Fibroblast of the aortic adventitia (primary cell): ENCODE measurements around the gene RPL29. TPM values are rescaled to one million over a fixed set of nuclear protein-coding genes. Genes with fewer than 3 reads are reported as not detected.

ENCODE experiments used
- DNase-seq: peaks from one replicate; pipeline ENCODE4 v3.0.0-alpha.2; 2010; ENCODE audit warnings: low read depth
- H3K4me3 ChIP-seq: 2 replicates; pipeline ENCODE4 v1.5.1; 2011; ENCODE audit warnings: low read depth, mild to moderate bottlenecking, control low read depth, low read length, moderate library complexity
- total RNA-seq: library from RNA; depleted of rRNA; stranded (reverse); fragments of >200 nt; gene quantifications from 2 replicates; pipeline ENCODE4 v1.2.3, GENCODE V29; 2012; ENCODE audit warnings: low replicate concordance
- TF ChIP-seq, protein P1 (sequence below): IDR thresholded peaks from 2 replicates; pipeline ENCODE4 v1.5.1; 2011; ENCODE audit warnings: mild to moderate bottlenecking, low read length, control low read depth, inconsistent platforms; ENCODE audit not compliant: insufficient read depth

Gene RPL29
- total RNA-seq, 1 donor: 1,532 TPM

DNA sequence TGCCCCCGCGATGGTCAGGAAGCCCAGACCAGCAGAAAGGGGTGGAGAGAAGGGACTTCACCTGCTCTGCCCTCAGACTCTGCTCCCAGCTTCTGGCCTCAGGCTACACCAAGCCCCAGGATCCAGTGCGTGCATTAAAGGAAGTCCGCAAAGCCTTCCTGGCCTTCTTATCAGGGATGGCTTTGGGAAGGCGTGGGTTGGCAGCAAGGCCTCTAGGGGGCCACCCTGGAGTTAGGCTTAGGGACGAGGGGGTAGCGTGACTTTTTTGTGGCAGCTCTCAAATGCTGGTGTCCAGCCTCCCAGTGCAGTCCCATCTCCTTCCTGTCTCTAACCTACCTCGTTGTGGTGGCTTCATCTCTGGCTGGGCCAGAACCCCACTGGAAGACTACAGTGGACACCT, 18.9 kb upstream of the RPL29 start:
- DNase-seq: no peak
- H3K4me3 ChIP-seq: no peak overlapping the region
- TF ChIP-seq, protein P1, sequence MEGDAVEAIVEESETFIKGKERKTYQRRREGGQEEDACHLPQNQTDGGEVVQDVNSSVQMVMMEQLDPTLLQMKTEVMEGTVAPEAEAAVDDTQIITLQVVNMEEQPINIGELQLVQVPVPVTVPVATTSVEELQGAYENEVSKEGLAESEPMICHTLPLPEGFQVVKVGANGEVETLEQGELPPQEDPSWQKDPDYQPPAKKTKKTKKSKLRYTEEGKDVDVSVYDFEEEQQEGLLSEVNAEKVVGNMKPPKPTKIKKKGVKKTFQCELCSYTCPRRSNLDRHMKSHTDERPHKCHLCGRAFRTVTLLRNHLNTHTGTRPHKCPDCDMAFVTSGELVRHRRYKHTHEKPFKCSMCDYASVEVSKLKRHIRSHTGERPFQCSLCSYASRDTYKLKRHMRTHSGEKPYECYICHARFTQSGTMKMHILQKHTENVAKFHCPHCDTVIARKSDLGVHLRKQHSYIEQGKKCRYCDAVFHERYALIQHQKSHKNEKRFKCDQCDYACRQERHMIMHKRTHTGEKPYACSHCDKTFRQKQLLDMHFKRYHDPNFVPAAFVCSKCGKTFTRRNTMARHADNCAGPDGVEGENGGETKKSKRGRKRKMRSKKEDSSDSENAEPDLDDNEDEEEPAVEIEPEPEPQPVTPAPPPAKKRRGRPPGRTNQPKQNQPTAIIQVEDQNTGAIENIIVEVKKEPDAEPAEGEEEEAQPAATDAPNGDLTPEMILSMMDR: peak; percentile 42

DNA sequence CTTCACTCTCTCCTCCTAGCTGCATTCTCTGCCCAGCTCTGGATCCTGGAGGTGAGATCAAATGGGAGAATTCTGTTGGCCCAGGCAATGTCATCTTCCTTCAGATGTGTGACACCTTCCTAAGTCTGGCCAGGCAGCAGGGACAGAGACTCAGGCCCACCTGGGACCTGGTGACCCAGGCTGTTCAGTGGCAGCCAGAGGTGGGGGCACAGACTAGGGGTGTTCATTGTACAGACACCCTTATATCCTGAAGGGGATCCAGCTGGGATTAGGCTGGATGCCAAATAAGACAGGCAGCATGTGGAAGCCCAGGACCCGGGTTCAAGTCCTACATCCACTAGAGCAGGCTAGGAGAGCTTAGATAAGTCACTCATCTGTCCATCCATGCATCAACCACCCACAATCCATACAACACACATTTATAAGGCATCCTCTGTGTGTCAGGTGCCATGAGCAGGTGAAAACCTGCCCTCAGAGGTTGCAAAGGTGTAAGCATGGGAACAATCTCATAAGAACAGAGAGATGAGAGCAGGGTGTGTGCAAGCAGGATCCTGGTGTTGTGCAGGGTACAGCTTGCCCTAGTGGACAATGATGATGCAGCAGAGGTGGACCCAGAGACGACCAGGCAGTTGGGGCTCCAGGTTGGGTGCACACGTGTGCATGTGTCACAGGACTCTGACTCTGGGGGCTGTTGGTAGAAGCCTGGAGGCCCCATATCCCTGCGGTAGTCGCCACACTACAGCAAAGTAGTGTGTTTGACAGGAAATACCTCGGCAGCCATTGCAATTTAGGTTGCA, 18.3 kb upstream of the RPL29 start:
- DNase-seq: no peak
- H3K4me3 ChIP-seq: no peak overlapping the region
- TF ChIP-seq, protein P1: no peak

DNA sequence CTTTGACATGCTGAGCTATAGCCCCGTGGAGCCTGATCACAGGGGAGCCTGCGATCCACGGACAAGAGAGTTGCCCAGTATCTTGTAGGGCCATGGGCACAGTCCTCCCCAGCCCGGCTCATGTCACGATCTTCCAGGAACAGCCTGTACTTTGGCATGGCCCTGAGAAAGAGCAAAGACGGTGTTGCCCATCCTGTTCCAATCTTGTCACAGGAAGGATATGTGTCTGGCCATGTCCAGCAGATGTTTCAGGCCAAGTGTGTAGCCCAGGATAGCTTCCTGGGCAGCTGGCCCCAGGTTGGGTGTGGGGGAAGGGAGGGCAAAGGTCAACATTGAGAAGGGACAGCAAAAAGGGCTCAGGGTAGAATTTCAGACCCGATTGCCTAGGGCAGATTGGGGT, 17.0 kb upstream of the RPL29 start:
- TF ChIP-seq, protein P1: no peak
- no peak overlapping the region for H3K4me3 ChIP-seq
- DNase-seq: no peak

DNA sequence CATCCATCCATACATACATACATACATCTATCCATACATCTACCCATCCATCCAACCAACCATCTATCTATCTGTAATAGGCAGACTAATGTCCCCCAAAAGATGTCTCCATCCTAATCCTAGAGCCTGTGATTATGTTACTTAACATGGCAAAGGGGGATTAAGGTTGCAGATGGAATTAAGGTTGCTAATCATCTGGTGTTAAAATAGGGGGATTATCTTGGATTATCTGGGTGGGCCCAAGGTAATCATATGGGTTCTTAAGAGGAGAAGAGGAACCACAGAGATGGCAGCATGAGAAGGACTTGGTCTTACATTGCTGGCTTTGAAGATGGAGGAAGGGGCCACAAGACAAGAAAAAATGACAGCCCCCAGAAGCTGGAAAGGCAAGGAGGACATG, 14.7 kb upstream of the RPL29 start:
- no peak overlapping the region for H3K4me3 ChIP-seq
- TF ChIP-seq, protein P1: no peak
- no peak for DNase-seq

DNA sequence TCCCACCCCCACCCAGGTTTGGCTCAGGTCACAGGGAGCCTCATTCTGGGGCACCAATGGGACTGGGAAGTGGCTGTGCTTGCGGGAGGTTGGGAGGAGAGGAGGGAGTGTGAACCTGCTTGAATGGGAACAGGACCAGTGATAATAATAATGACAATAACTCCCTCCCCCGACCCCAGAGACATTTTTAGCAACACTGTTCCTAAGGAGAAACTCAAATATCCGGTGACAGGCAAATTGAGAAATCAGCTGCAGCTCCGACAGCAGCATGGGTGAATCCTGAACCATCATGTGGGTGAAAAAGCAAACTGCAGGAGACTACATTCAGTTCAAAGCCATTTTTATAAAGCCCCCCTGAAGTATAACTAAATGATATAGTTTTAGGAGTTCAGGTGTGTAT, 11.6 kb upstream of the RPL29 start:
- H3K4me3 ChIP-seq: no peak overlapping the region
- DNase-seq: no peak
- TF ChIP-seq, protein P1: no peak

DNA sequence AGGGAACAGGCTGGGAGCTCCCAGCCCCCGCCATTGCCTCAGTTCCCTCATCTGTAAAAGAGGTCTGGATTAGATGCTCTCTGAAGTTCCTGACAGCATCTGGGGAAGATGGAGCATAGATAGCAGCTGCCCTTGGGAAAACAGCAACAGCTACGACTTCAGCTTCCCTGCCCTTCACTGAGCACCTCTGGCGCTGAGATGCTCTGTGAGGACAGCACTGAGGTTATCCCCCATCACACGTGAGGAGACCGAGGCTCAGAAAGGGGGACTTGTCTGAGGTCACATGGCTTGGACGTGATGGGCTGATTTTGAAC, 11.1 kb upstream of the RPL29 start:
- TF ChIP-seq, protein P1: no peak
- no peak overlapping the region for H3K4me3 ChIP-seq
- DNase-seq: no peak
